Activated naive CD4-positive, alpha-beta T cell treated with anti-CD3 and anti-CD28 coated beads, Interleukin-2, amount 10 ng/mL, durations not matched to agents 7 days and 5 days (primary cell): ENCODE measurements around the gene ISCA2.

Experiments
- CTCF ChIA-PET: fragments of 350-600 bp; sonication (Branson Sonifier 250); formaldehyde crosslinking; loops from one replicate; lab custom pipeline; 2021; ENCODE audit warnings: antibody characterized with exemption; lab: Charles Lee
- DNase-seq: peaks from one replicate; pipeline ENCODE4 v3.0.0-alpha.2; 2020
- H3K27ac Mint-ChIP-seq: one replicate; pipeline ENCODE4 v1.8.0; 2021; ENCODE audit warnings: mild to moderate bottlenecking, moderate library complexity, mixed read lengths
- H3K27me3 Mint-ChIP-seq: one replicate; pipeline ENCODE4 v1.8.0; 2021; ENCODE audit warnings: mild to moderate bottlenecking, mixed read lengths
- H3K36me3 Mint-ChIP-seq: one replicate; pipeline ENCODE4 v1.8.0; 2021; ENCODE audit warnings: mixed read lengths
- H3K4me1 Mint-ChIP-seq: one replicate; pipeline ENCODE4 v1.8.0; 2021; ENCODE audit warnings: mixed read lengths
- H3K4me3 Mint-ChIP-seq: one replicate; pipeline ENCODE4 v1.8.0; 2021; ENCODE audit warnings: mild to moderate bottlenecking, moderate library complexity, mixed read lengths
- H3K9me3 Mint-ChIP-seq: one replicate; pipeline ENCODE4 v1.8.0; 2021; ENCODE audit warnings: mixed read lengths

ISCA2 gene

GRCh38 chr14:74538411-74539391 lies 45.1 kb downstream of the ISCA2 start:
- no peak for DNase-seq
- Mint-ChIP-seq H3K27me3 (peaks cover 11% of the 10 kb centered on the region), H3K36me3 (no peaks in the 10 kb centered on the region), H3K4me3 (no peak overlapping the region), H3K9me3 (no peaks in the 10 kb centered on the region), H3K4me1 (peaks cover 2% of the 10 kb centered on the region), H3K27ac (no peak overlapping the region)
- CTCF ChIA-PET: interaction anchor here (3.0 kb wide), 1 partner anchor 13 kb away, joined by 6 read pairs; no protein-coding TSS in a partner anchor

DNA sequence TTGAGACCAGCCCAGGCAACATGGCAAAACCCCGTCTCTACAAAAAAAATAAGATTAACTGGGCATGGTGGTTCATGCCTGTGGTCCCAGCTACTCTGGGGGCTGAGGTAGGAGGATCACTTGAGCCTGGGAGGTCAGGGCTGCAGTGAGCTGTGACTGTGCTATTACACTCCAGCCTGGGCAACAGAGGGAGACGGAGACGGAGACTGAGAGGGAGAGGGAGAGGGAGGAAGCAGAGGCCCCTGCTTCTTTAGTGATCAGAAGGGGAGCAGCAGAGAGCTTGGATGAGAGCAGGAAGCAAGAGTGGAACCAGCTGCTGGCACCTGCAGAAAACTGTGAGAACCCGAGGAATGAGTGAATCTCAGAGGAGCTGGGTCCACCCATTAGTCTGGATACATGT lies 45.9 kb downstream of the ISCA2 start:
- H3K36me3 Mint-ChIP-seq: no peaks in the 10 kb centered on the region
- no peaks in the 10 kb centered on the region for H3K4me1 Mint-ChIP-seq
- no peak overlapping the region for H3K4me3 Mint-ChIP-seq
- H3K9me3 Mint-ChIP-seq: no peaks in the 10 kb centered on the region
- CTCF ChIA-PET: interaction anchor here (3.0 kb wide), 1 partner anchor 14 kb away, joined by 6 read pairs; no protein-coding TSS in a partner anchor
- no peak for DNase-seq
- H3K27me3 Mint-ChIP-seq: peaks cover 13% of the 10 kb centered on the region
- no peak overlapping the region for H3K27ac Mint-ChIP-seq

- Mint-ChIP-seq H3K4me1 (no peaks in the 10 kb centered on the region), H3K9me3 (no peaks in the 10 kb centered on the region), H3K27ac (no peak overlapping the region), H3K4me3 (no peak overlapping the region), H3K36me3 (no peaks in the 10 kb centered on the region), H3K27me3 (peaks cover 23% of the 10 kb centered on the region)
- CTCF ChIA-PET: no interaction called here
- DNase-seq: no peak
Observed at GRCh38 chr14:74541225-74541624, 47.7 kb downstream of the ISCA2 start.

DNA sequence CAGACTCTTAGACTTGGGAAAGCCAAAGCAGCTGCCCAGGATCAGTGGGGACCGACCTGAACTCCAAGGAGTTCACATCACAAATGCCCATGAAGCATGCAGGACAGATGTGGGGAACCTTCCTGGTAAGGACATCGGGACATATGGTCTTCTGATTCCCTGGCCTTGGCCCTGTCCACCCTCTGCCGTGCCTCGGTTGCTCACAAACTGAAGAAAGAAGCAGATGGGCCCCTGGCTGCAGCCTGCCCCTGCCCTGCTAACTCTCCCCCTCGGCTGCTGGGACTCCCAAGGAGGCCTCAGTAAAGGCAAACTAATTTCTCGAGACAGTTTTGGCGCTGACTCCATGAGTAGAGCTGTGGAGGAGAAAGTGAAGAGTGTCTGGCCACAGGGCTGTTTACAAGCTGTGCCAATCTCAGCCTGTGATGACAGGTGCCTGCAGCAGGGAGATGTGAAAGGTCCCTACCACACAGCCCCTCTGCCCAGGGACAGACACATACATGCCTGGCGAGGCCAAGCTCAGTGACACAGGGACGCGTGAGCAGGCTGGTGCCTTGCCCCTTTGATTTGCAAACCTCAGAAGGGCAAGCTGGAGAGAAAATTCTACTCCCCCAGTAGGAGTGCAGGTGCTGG lies 48.6 kb downstream of the ISCA2 start:
- Mint-ChIP-seq H3K9me3 (no peaks in the 10 kb centered on the region), H3K27ac (no peak overlapping the region), H3K36me3 (no peaks in the 10 kb centered on the region), H3K27me3 (peaks cover 23% of the 10 kb centered on the region), H3K4me3 (no peak overlapping the region), H3K4me1 (no peaks in the 10 kb centered on the region)
- no peak for DNase-seq
- CTCF ChIA-PET: no interaction called here

DNA sequence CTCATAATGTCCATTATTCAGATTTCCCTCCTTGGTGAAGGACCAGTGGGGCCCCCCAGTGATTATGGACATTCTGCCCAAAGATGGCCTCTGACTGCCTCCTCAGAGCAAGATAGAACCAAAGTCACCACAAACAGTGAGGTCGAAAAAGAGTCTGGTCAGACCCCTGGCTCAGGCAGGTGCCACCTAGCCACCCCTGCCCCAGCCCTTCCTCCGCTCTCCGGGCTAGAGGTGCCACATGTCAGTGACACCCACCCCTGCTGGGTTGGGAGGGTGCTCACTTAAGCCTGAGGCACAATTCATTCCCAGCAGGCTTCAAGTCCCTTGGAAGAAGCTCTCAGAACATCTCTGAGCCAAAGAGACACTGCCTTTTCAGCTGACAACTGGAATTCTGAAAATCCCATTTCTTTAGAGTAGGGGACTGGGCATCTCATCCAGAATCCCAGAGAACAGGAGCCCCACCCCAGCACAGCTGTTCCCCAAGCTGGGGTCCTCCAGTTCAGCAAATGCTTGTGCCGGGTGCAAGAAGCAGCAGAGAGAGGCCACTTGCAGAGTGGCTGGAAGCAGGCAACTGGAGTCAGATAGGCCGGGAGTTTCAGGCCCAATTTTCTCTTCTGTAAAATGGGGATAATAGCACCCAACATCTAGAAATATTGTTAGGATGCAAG lies 50.3 kb downstream of the ISCA2 start:
- H3K4me3 Mint-ChIP-seq: no peak overlapping the region
- no peaks in the 10 kb centered on the region for H3K4me1 Mint-ChIP-seq
- H3K27me3 Mint-ChIP-seq: peaks cover 23% of the 10 kb centered on the region
- H3K27ac Mint-ChIP-seq: no peak overlapping the region
- no peak for DNase-seq
- H3K9me3 Mint-ChIP-seq: no peaks in the 10 kb centered on the region
- CTCF ChIA-PET: interaction anchor here (1.2 kb wide), 1 partner anchor 68 kb away, joined by 3 read pairs; no protein-coding TSS in a partner anchor
- no peaks in the 10 kb centered on the region for H3K36me3 Mint-ChIP-seq

GRCh38 chr14:74545386-74545785 lies 51.8 kb downstream of the ISCA2 start:
- Mint-ChIP-seq H3K4me3 (no peak overlapping the region), H3K9me3 (no peaks in the 10 kb centered on the region), H3K27ac (no peak overlapping the region), H3K4me1 (no peaks in the 10 kb centered on the region), H3K27me3 (peaks cover 23% of the 10 kb centered on the region), H3K36me3 (no peaks in the 10 kb centered on the region)
- DNase-seq: no peak
- CTCF ChIA-PET: no interaction called here

- Mint-ChIP-seq H3K4me3 (no peak overlapping the region), H3K27ac (no peak overlapping the region), H3K4me1 (no peaks in the 10 kb centered on the region), H3K27me3 (peaks cover 27% of the 10 kb centered on the region), H3K9me3 (no peaks in the 10 kb centered on the region), H3K36me3 (no peaks in the 10 kb centered on the region)
- DNase-seq: no peak
- CTCF ChIA-PET: no interaction called here
Observed at GRCh38 chr14:74546416-74546815, 52.9 kb downstream of the ISCA2 start.
